HG02981 (cell line): ENCODE measurements around the gene CCL8.

Experiments
- ATAC-seq: cut with Tn5 transposase; IDR thresholded peaks from one replicate; pipeline ENCODE4 v1.9.1; 2021; ENCODE audit warnings: mild to moderate bottlenecking, moderate library complexity; ENCODE audit not compliant: unreplicated experiment

CCL8 gene

GRCh38 chr17:34366529-34367107 is 47.4 kb downstream of the CCL8 start:
- ATAC-seq = no peak

GRCh38 chr17:34367486-34368195 is 48.4 kb downstream of the CCL8 start:
- no peak for ATAC-seq

GRCh38 chr17:34368196-34368945 is 49.1 kb downstream of the CCL8 start:
- ATAC-seq = no peak

- no peak for ATAC-seq
These were observed 49.8 kb downstream of the CCL8 start for GRCh38 chr17:34368946-34369500.

GRCh38 chr17:34369571-34369970 is 50.3 kb downstream of the CCL8 start:
- no peak for ATAC-seq

GRCh38 chr17:34370376-34370996 is 51.3 kb downstream of the CCL8 start:
- no peak for ATAC-seq

GRCh38 chr17:34370997-34371395 is 51.8 kb downstream of the CCL8 start:
- no peak for ATAC-seq
